Measurements from ENCODE around the gene STC2. TPM values are rescaled to one million over a fixed set of nuclear protein-coding genes. Genes with fewer than 3 reads are reported as not detected.

STC2 gene
- total RNA-seq, 3 donors from 2014 or later (not counting 1 experiment from before 2014, with no cell fraction given) = not detected

DNA sequence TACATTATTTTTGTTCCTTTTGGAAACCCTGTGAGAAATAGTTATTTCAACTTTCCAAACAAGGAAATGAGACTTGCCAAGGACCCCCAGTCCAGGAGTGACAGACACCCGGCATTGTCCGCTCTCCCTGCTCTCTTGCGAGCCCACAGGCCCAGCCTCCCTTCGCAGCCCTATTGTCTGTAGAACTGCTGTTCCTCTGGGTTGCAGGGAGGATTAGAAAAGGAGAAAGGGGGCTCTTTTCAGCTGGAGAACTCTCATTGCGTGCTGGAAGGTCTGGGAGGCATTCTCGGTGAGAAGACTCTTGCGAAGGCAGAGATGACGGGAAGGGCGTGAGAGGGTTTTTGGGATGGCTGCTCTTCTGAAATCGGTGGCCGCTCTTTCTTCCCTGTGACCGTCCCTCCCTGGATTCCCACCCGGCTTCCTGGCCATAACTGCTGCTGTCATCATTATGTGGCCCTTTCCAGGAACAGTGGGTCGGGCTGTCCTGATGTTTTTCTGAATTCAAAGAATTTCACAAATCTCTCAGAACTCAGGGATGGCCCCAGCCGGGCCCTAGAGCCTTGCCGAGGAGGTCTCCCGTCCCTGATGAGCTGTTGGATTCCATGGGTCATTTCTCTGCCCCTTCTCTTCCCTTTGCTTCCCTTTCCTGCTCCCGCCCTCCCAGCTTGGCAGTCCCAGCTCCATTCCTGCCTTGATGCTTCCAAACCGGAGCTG, 29.8 kb downstream of the STC2 start:
- peaks cover 11% of the 10 kb centered on the region for H3K4me1 ChIP-seq (ENCODE audit: control insufficient read depth, insufficient read depth, low read length)
- no peaks in the 10 kb centered on the region for H3K36me3 ChIP-seq (ENCODE audit: control insufficient read depth, insufficient read depth, low read length)
- ATAC-seq (no peak), DNase-seq (no peak)
- Mint-ChIP-seq H3K27me3 (ENCODE audit: low read depth in 2 of 2) (peaks cover 16 to 24% of the 10 kb centered on the region in 2 donors), H3K4me1 (peaks cover 8 to 13% of the 10 kb centered on the region in 2 donors), H3K36me3 (no peaks in the 10 kb centered on the region), H3K4me3 (no peak overlapping the region), H3K27ac (no peak overlapping the region), H3K9me3 (no peaks in the 10 kb centered on the region)
- intact Hi-C loops (cut with micrococcal nuclease) = no loop called here
- H3K27me3 ChIP-seq (ENCODE audit: control insufficient read depth, insufficient read depth, low read length) = peaks cover 3% of the 10 kb centered on the region
- TF ChIP-seq CTCF (IDR thresholded peaks at IDR 0.05) = no peak
- no peak overlapping the region for H3K4me3 ChIP-seq (ENCODE audit: low read length)
- WGBS (ENCODE audit: insufficient coverage) = 69% methylated on average over 19 of the region's 19 CpGs
- H3K27ac ChIP-seq (ENCODE audit: low read length) = no peak overlapping the region
- no peaks in the 10 kb centered on the region for H3K9me3 ChIP-seq (ENCODE audit: control insufficient read depth, insufficient read depth, low read length)

DNA sequence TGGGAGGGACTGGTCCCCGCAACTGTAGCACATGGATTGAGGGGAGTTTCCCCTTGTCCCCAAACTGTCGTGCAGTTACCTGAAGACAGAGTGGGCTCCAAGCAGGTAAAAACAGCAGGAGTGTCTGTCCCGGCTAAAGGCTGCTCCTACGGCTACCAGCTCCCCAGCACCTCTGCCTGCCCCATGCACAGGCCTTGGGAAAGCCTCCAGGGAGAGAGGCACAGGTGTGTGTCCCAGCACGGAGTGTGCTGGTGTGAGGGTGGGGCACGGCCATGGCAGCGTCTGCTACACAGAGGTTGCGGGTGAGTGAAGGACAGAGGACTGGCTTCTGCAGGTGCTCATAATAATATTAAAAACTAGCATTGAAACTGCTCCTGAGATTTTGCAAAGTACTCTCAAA, 30.4 kb downstream of the STC2 start:
- H3K27me3 Mint-ChIP-seq (ENCODE audit: low read depth in 2 of 2) = peaks cover 16 to 20% of the 10 kb centered on the region in 2 donors
- no peak overlapping the region for H3K4me3 Mint-ChIP-seq
- intact Hi-C loops (cut with micrococcal nuclease) = no loop called here
- no peak for DNase-seq
- WGBS (ENCODE audit: insufficient coverage) = 78% methylated on average over 8 of the region's 8 CpGs
- no peak for TF ChIP-seq CTCF (IDR thresholded peaks at IDR 0.05)
- no peak overlapping the region for H3K4me3 ChIP-seq (ENCODE audit: low read length)
- H3K4me1 ChIP-seq (ENCODE audit: control insufficient read depth, insufficient read depth, low read length) = peaks cover 11% of the 10 kb centered on the region
- no peaks in the 10 kb centered on the region for H3K9me3 Mint-ChIP-seq
- peaks cover 3% of the 10 kb centered on the region for H3K27me3 ChIP-seq (ENCODE audit: control insufficient read depth, insufficient read depth, low read length)
- H3K4me1 Mint-ChIP-seq = peaks cover 8 to 13% of the 10 kb centered on the region in 2 donors
- no peaks in the 10 kb centered on the region for H3K9me3 ChIP-seq (ENCODE audit: control insufficient read depth, insufficient read depth, low read length)
- H3K27ac ChIP-seq (ENCODE audit: low read length) = no peak overlapping the region
- no peaks in the 10 kb centered on the region for H3K36me3 Mint-ChIP-seq
- H3K36me3 ChIP-seq (ENCODE audit: control insufficient read depth, insufficient read depth, low read length) = no peaks in the 10 kb centered on the region
- no peak for ATAC-seq
- H3K27ac Mint-ChIP-seq = no peak overlapping the region

- Histone ChIP-seq H3K9me3 (ENCODE audit: control insufficient read depth, insufficient read depth, low read length) (no peaks in the 10 kb centered on the region), H3K27me3 (ENCODE audit: control insufficient read depth, insufficient read depth, low read length) (peaks cover 3% of the 10 kb centered on the region), H3K36me3 (ENCODE audit: control insufficient read depth, insufficient read depth, low read length) (no peaks in the 10 kb centered on the region), H3K4me1 (ENCODE audit: control insufficient read depth, insufficient read depth, low read length) (peaks cover 11% of the 10 kb centered on the region), H3K27ac (ENCODE audit: low read length) (no peak overlapping the region), H3K4me3 (ENCODE audit: low read length) (no peak overlapping the region)
- intact Hi-C loops (cut with micrococcal nuclease) = no loop called here
- no peak for ATAC-seq
- H3K4me3 Mint-ChIP-seq = no peak overlapping the region
- H3K27ac Mint-ChIP-seq = no peak overlapping the region
- TF ChIP-seq CTCF (IDR thresholded peaks at IDR 0.05) = no peak
- DNase-seq = no peak
- H3K27me3 Mint-ChIP-seq (ENCODE audit: low read depth in 2 of 2) = peaks cover 20% of the 10 kb centered on the region in 2 donors
- H3K4me1 Mint-ChIP-seq = peaks cover 8 to 13% of the 10 kb centered on the region in 2 donors
- H3K9me3 Mint-ChIP-seq = no peaks in the 10 kb centered on the region
- H3K36me3 Mint-ChIP-seq = no peaks in the 10 kb centered on the region
- 83% methylated on average over 25 of the region's 25 CpGs for WGBS (ENCODE audit: insufficient coverage)
Observed at GRCh38 chr5:173296737-173297676, 31.2 kb downstream of the STC2 start.
